ENCODE results near the gene MTERF1. TPM values are rescaled to one million over a fixed set of nuclear protein-coding genes. Genes with fewer than 3 reads are reported as not detected.
"Not testable (repeated sequence)": the region's sequence is repeated elsewhere in the genome, so short reads cannot be mapped to it uniquely, and the experiment has no call there.

The MTERF1 gene
- total RNA-seq, 2 donors from 2014 or later: 3.3 to 7.5 TPM

DNA sequence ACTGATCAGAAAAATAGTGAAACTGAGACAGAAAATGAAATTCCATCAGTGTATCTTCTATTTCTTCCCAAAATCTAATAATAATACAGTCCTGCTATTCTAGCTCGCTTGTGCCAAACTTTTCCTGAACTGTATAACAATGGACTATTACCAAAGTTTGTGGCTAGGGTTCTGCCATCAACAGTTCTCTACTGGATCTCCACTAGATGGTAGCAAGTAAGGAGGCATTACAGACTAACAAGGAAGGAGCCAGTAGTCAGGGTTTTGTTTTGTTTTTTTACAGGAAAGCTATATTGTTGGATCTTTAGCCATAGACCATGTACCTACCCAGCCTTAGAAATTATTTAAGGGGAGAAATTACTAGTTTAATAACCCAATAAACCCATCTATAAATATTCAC, 10.8 kb downstream of the MTERF1 start:
- no peak for ATAC-seq
- TF ChIP-seq, protein P1, sequence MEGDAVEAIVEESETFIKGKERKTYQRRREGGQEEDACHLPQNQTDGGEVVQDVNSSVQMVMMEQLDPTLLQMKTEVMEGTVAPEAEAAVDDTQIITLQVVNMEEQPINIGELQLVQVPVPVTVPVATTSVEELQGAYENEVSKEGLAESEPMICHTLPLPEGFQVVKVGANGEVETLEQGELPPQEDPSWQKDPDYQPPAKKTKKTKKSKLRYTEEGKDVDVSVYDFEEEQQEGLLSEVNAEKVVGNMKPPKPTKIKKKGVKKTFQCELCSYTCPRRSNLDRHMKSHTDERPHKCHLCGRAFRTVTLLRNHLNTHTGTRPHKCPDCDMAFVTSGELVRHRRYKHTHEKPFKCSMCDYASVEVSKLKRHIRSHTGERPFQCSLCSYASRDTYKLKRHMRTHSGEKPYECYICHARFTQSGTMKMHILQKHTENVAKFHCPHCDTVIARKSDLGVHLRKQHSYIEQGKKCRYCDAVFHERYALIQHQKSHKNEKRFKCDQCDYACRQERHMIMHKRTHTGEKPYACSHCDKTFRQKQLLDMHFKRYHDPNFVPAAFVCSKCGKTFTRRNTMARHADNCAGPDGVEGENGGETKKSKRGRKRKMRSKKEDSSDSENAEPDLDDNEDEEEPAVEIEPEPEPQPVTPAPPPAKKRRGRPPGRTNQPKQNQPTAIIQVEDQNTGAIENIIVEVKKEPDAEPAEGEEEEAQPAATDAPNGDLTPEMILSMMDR (IDR thresholded peaks at IDR 0.05): no peak
- no peak for TF ChIP-seq POLR2A (IDR thresholded peaks at IDR 0.05)
- 83 to 94% methylated on average over 1 of the region's 1 CpG for WGBS, 2 donors

GRCh38 chr7:91866599-91867148, 13.8 kb downstream of the MTERF1 start:
- ATAC-seq (no peak), DNase-seq (no peak)
- no peaks in the 10 kb centered on the region for H3K4me1 ChIP-seq
- no peaks in the 10 kb centered on the region for H3K9me3 ChIP-seq
- no peaks in the 10 kb centered on the region for H3K36me3 ChIP-seq (replicated peaks in 1 of 2; ENCODE audit: insufficient read depth in 1 of 2, low read depth in 2 of 2)
- no peaks in the 10 kb centered on the region for H3K27me3 ChIP-seq
- intact Hi-C loops (cut with DNase I): no loop called here
- TF ChIP-seq, protein P1 (IDR thresholded peaks at IDR 0.05): no peak
- no peak for TF ChIP-seq POLR2A (IDR thresholded peaks at IDR 0.05)
- 31 to 48% methylated on average over 2 of the region's 2 CpGs for WGBS, 2 donors
- H3K27ac ChIP-seq: no peak overlapping the region
- no peak overlapping the region for H3K4me3 ChIP-seq

More for the DNA sequence above, 10.8 kb downstream of the MTERF1 start:
- Histone ChIP-seq H3K27ac (no peak overlapping the region), H3K36me3 (replicated peaks in 1 of 2; ENCODE audit: insufficient read depth in 1 of 2, low read depth in 2 of 2) (no peaks in the 10 kb centered on the region), H3K27me3 (no peaks in the 10 kb centered on the region), H3K9me3 (no peaks in the 10 kb centered on the region), H3K4me3 (no peak overlapping the region), H3K4me1 (no peaks in the 10 kb centered on the region)
- DNase-seq: no peak
- intact Hi-C loops (cut with DNase I): no loop called here

DNA sequence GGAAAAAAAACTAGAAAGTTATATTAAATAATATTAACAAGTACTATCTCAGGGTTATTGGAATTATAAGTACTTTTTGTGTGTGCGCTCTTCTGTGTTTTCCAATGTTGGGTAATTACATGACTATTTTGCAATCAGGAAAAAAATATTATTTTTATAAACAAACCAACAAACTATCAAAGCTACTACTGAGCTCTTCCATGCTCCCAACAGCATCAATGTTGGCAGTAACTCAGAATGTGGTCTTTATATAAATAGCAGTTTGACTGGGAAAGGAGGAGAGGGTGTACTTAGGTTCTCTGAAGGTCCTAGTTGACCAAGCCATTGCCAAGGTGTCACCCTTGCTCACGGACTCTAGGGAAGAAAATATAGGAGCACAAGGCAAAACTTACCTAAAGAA, 15.0 kb downstream of the MTERF1 start:
- no peak for TF ChIP-seq POLR2A (IDR thresholded peaks at IDR 0.05)
- TF ChIP-seq, protein P1 (IDR thresholded peaks at IDR 0.05): no peak
- intact Hi-C loops (cut with DNase I): no loop called here
- WGBS, 2 donors: 84 to 97% methylated on average over 2 of the region's 2 CpGs
- no peaks in the 10 kb centered on the region for H3K36me3 ChIP-seq (replicated peaks in 1 of 2; ENCODE audit: insufficient read depth in 1 of 2, low read depth in 2 of 2)
- H3K27me3 ChIP-seq: no peaks in the 10 kb centered on the region
- no peak for ATAC-seq
- H3K4me3 ChIP-seq: no peak overlapping the region
- H3K4me1 ChIP-seq: no peaks in the 10 kb centered on the region
- no peaks in the 10 kb centered on the region for H3K9me3 ChIP-seq
- DNase-seq: no peak
- no peak overlapping the region for H3K27ac ChIP-seq

GRCh38 chr7:91864604-91865003, 15.9 kb downstream of the MTERF1 start:
- H3K27me3 ChIP-seq; intact Hi-C loops (cut with DNase I); H3K36me3 ChIP-seq (replicated peaks in 1 of 2; ENCODE audit: insufficient read depth in 1 of 2, low read depth in 2 of 2); H3K4me3 ChIP-seq; H3K4me1 ChIP-seq; DNase-seq; ATAC-seq; H3K27ac ChIP-seq; H3K9me3 ChIP-seq: not testable (repeated sequence)

- no peak for DNase-seq
- Histone ChIP-seq H3K27ac (no peak overlapping the region), H3K9me3 (no peaks in the 10 kb centered on the region), H3K36me3 (replicated peaks in 1 of 2; ENCODE audit: insufficient read depth in 1 of 2, low read depth in 2 of 2) (no peaks in the 10 kb centered on the region), H3K4me1 (no peaks in the 10 kb centered on the region), H3K4me3 (no peak overlapping the region), H3K27me3 (no peaks in the 10 kb centered on the region)
- ATAC-seq: no peak
- 98% methylated on average over 6 of the region's 6 CpGs for WGBS, 2 donors
- intact Hi-C loops (cut with DNase I): no loop called here
- no peak for TF ChIP-seq POLR2A (IDR thresholded peaks at IDR 0.05)
- TF ChIP-seq, protein P1 (IDR thresholded peaks at IDR 0.05): no peak
Measured at GRCh38 chr7:91864070-91864469, 16.4 kb downstream of the MTERF1 start.

All from body of pancreas (tissue), 4 donors.